ENCODE results near the gene GPR21.
A peak's percentile ranks its signal among the peaks of the same experiment; 100 is the strongest.

GPR21 gene

GRCh38 chr9:123033352-123033751 is at the start of gene GPR21:
TSS of gene GPR21 (plus strand) at chr9:123033667. CDS start at chr9:123034567, 900 bp downstream.
- DNase-seq (ENCODE audit: low read depth in 2 of 2) = no peak

GRCh38 chr9:122986010-122986409 is 47.5 kb upstream of the GPR21 start:
- no peak for DNase-seq (ENCODE audit: low read depth in 2 of 2)

- DNase-seq (ENCODE audit: low read depth in 2 of 2) = no peak
Measured at GRCh38 chr9:122988141-122988540, 45.3 kb upstream of the GPR21 start.

- DNase-seq (ENCODE audit: low read depth in 2 of 2) = no peak
Measured at GRCh38 chr9:122988920-122989621, 44.4 kb upstream of the GPR21 start.

GRCh38 chr9:122991370-122991830 is 42.1 kb upstream of the GPR21 start:
- DNase-seq (ENCODE audit: low read depth in 2 of 2) = peak; percentile 5 to 8

GRCh38 chr9:122996586-122996985 is 36.9 kb upstream of the GPR21 start:
- no peak for DNase-seq (ENCODE audit: low read depth in 2 of 2)

- DNase-seq (ENCODE audit: low read depth in 2 of 2) = no peak
Measured at GRCh38 chr9:122998448-122998847, 35.0 kb upstream of the GPR21 start.

GRCh38 chr9:123000371-123001068 is 32.9 kb upstream of the GPR21 start:
- DNase-seq (ENCODE audit: low read depth in 2 of 2) = no peak

- DNase-seq (ENCODE audit: low read depth in 2 of 2) = no peak
Measured at GRCh38 chr9:123002754-123003153, 30.7 kb upstream of the GPR21 start.

- no peak for DNase-seq (ENCODE audit: low read depth in 2 of 2)
Measured at GRCh38 chr9:123003466-123003865, 30.0 kb upstream of the GPR21 start.

- DNase-seq (ENCODE audit: low read depth in 2 of 2) = no peak
Measured at GRCh38 chr9:123005964-123006363, 27.5 kb upstream of the GPR21 start.

GRCh38 chr9:123007269-123007668 is 26.2 kb upstream of the GPR21 start:
- no peak for DNase-seq (ENCODE audit: low read depth in 2 of 2)

- no peak for DNase-seq (ENCODE audit: low read depth in 2 of 2)
Measured at GRCh38 chr9:123008909-123009308, 24.6 kb upstream of the GPR21 start.

GRCh38 chr9:123011380-123011779 is 22.1 kb upstream of the GPR21 start:
- DNase-seq (ENCODE audit: low read depth in 2 of 2) = no peak

GRCh38 chr9:123011878-123012528 is 21.5 kb upstream of the GPR21 start:
- DNase-seq (ENCODE audit: low read depth in 2 of 2) = no peak

GRCh38 chr9:123016631-123017030 is 16.8 kb upstream of the GPR21 start:
- DNase-seq (ENCODE audit: low read depth in 2 of 2) = no peak

- no peak for DNase-seq (ENCODE audit: low read depth in 2 of 2)
Measured at GRCh38 chr9:123020796-123021195, 12.7 kb upstream of the GPR21 start.

- no peak for DNase-seq (ENCODE audit: low read depth in 2 of 2)
Measured at GRCh38 chr9:123026425-123026824, 7.0 kb upstream of the GPR21 start.

GRCh38 chr9:123027517-123027916 is 6.0 kb upstream of the GPR21 start:
- DNase-seq (ENCODE audit: low read depth in 2 of 2) = no peak

- DNase-seq (ENCODE audit: low read depth in 2 of 2) = no peak
Measured at GRCh38 chr9:123028136-123028535, 5.3 kb upstream of the GPR21 start.

GRCh38 chr9:123028973-123029372 is 4.5 kb upstream of the GPR21 start:
- no peak for DNase-seq (ENCODE audit: low read depth in 2 of 2)

GRCh38 chr9:123031963-123032362 is 1.5 kb upstream of the GPR21 start:
- DNase-seq (ENCODE audit: low read depth in 2 of 2) = no peak
